Uterus (tissue), 4 donors: ENCODE results near the gene SLC51B. TPM values are rescaled to one million over a fixed set of nuclear protein-coding genes. Genes with fewer than 3 reads are reported as not detected.

Experiments
- DNase-seq, 2 donors: peaks; one replicate each; pipeline ENCODE4 v3.0.0-alpha.2; 2019 to 2020
- H3K27ac ChIP-seq, 2 donors: fragments of 200-600 bp; sonication (generic); 1 replicate in 1 of 2; 2 replicates in 1 of 2; pipeline ENCODE4 v1.5.1; 2016 to 2018
- H3K27me3 ChIP-seq, 2 donors: fragments of 200-600 bp; sonication (generic); one replicate each; pipeline ENCODE4 v1.5.1; 2018 to 2019; ENCODE audit warnings: control low read depth in 1 of 2
- H3K36me3 ChIP-seq, 2 donors: fragments of 200-600 bp; sonication (generic); one replicate each; pipeline ENCODE4 v1.5.1; 2019; ENCODE audit warnings: control low read depth in 1 of 2
- H3K4me1 ChIP-seq, 2 donors: fragments of 200-600 bp; sonication (generic); one replicate each; pipeline ENCODE4 v1.5.1; 2018 to 2019; ENCODE audit warnings: control low read depth in 1 of 2
- H3K4me3 ChIP-seq, 2 donors: fragments of 200-600 bp; sonication (generic); 1 replicate in 1 of 2; 2 replicates in 1 of 2; pipeline ENCODE4 v1.5.1; 2018 to 2019; ENCODE audit warnings: mild to moderate bottlenecking in 1 of 2
- H3K9me3 ChIP-seq, 2 donors: fragments of 200-600 bp; sonication (generic); one replicate each; pipeline ENCODE4 v1.5.1; 2019; ENCODE audit warnings: control low read depth in 1 of 2
- POLR2A ChIP-seq, 2 donors: fragments of 450-650 bp; IDR thresholded peaks; one replicate each; pipeline ENCODE4 v1.6.1; 2016; ENCODE audit warnings: antibody characterized with exemption in 2 of 2, mild to moderate bottlenecking in 1 of 2, moderate library complexity in 1 of 2
- intact Hi-C: fragments of 100-400 bp; cut with DNase I; formaldehyde crosslinking; loops from one replicate; pipeline ENCODE4 v1.15.1; 2023; ENCODE audit warnings: low total_unique reads
- total RNA-seq, 4 donors: library from RNA; depleted of rRNA in 3 of 4; stranded (reverse); fragments of >200 nt in 3 of 4; gene quantifications; one replicate each; pipeline versions ENCODE4 v1.1.0 to v1.2.4, GENCODE V29; 2014 to 2023
- TF ChIP-seq, protein P1 (sequence below), 4 experiments: fragments of 200-600 bp in 2 of 4; fragments of 450-650 bp in 2 of 4; sonication (generic) in 2 of 4; IDR thresholded peaks; one replicate each; pipeline ENCODE4 v1.5.1; 2016 to 2019; ENCODE audit warnings: antibody characterized with exemption in 4 of 4, mild to moderate bottlenecking in 2 of 4, moderate library complexity in 1 of 4
- donor health status: DM: yes; HTN: yes; CAD: no.

Gene SLC51B
- total RNA-seq, 4 donors from 2014 or later: not detected

DNA sequence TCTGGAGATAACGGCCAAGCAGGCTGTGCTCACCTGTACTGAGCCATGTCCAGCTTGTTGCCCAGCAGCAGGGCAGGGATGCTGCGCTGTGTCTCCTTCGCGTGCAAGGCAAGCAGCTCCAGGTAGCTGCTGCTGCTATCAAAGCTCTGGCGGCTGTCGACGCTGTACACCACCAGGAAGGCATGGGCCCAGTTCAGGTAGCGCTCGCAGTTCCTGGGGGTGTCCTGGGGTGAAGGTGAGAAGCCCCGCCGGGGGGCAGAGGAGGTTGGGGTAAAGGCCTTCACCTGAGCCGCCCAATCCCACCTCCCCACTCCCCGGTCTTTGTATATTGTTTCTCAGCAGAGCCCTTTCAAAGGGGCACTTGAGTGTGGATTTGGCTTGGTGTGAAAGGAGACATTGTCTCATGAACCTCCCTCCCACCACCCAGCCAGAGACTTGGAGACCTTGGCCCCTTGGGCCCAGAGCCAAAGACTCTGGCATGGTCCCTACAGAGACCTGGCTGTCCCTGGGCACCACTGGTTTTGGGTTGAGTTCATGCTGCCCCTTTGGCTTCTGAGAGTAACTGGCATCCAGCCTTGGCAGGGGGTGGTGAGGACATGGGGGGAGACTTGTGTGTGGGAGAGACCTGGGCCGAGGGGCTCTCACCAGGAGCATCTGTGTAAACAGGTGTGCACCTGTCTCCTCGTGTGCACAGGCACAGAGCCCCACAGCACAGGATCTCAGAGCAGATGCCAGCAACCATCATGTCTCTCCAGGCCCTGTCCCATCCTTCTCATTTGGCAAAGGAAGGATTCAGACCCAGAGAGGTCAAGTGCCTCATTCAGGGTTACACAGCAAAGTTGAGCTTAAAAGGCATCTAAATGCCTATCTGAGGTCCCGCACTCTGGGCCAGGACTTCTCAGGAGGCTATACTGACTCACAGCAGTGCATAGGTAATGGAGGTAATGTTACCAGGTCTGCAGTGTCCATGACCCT, 13.5 kb downstream of the SLC51B start:
- TF ChIP-seq POLR2A (IDR thresholded peaks at IDR 0.05): no peak
- TF ChIP-seq, protein P1, sequence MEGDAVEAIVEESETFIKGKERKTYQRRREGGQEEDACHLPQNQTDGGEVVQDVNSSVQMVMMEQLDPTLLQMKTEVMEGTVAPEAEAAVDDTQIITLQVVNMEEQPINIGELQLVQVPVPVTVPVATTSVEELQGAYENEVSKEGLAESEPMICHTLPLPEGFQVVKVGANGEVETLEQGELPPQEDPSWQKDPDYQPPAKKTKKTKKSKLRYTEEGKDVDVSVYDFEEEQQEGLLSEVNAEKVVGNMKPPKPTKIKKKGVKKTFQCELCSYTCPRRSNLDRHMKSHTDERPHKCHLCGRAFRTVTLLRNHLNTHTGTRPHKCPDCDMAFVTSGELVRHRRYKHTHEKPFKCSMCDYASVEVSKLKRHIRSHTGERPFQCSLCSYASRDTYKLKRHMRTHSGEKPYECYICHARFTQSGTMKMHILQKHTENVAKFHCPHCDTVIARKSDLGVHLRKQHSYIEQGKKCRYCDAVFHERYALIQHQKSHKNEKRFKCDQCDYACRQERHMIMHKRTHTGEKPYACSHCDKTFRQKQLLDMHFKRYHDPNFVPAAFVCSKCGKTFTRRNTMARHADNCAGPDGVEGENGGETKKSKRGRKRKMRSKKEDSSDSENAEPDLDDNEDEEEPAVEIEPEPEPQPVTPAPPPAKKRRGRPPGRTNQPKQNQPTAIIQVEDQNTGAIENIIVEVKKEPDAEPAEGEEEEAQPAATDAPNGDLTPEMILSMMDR (IDR thresholded peaks at IDR 0.05): no peak
- Histone ChIP-seq H3K4me3 (no peak overlapping the region), H3K36me3 (no peaks in the 10 kb centered on the region), H3K9me3 (no peaks in the 10 kb centered on the region), H3K4me1 (peaks cover 3 to 11% of the 10 kb centered on the region in 2 donors), H3K27me3 (no peaks in the 10 kb centered on the region), H3K27ac (peak overlapping the region; percentile 29 to 98)
- intact Hi-C loops: no loop called here
- no peak for DNase-seq

DNA sequence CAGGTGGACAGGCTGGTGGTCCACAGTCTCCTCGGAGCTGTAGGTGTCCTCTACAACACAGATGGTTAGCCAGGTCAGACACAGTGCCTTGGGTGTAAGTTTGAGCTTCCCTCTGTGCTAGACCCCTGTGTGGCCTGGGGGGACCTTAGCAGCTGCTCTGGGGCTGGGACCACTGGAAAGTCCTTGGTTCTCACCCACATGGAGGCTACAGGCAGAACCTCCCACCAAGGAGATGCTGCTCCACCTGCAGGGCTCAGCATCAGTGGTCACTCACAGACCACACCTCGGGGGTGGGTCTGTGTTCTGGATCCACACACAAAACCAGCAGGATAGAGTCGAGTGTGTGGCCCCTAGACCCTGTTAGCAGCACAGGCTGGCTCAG, 14.2 kb downstream of the SLC51B start:
- Histone ChIP-seq H3K4me3 (no peak overlapping the region), H3K4me1 (peaks cover 3 to 10% of the 10 kb centered on the region in 2 donors), H3K27me3 (no peaks in the 10 kb centered on the region), H3K27ac (peak overlapping the region; percentile 29 to 98), H3K9me3 (no peaks in the 10 kb centered on the region), H3K36me3 (no peaks in the 10 kb centered on the region)
- no peak for DNase-seq
- intact Hi-C loops: no loop called here
- TF ChIP-seq, protein P1 (IDR thresholded peaks at IDR 0.05): no peak
- no peak for TF ChIP-seq POLR2A (IDR thresholded peaks at IDR 0.05)

DNA sequence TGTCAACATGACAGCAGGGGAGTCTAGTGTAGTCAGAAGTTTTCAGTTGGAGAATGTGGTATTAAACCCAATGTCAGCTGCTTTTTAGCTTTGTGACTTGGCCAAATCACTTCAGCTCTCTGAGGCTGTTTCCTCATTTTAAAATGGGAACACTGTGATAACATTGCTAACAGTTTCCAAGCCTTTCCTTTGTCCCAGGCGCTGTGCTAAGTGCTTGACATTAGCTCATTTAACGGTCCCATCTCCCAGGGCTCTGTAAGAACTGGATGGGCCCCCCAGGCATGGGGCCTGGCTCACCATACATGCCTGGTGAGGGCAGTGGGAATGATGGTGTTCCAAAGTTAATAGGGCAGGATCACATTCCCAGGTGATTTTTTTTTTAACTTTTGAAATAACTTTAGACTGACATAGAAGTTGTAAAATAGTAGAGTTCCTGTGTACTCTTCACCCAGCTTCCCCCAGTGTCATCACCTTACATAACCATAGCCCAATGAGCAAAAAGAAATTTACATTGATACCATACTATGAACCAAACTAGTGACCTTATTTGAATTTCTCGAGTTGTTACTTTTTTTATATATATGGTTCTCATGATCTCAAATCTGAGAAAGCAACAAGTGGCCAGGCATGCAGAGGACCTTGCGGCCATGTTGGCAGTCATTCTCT, 14.9 kb downstream of the SLC51B start:
- no peak for DNase-seq
- peaks cover 2 to 3% of the 10 kb centered on the region in 2 donors for H3K4me1 ChIP-seq
- no peaks in the 10 kb centered on the region for H3K9me3 ChIP-seq
- intact Hi-C loops: no loop called here
- TF ChIP-seq, protein P1 (IDR thresholded peaks at IDR 0.05): no peak
- TF ChIP-seq POLR2A (IDR thresholded peaks at IDR 0.05): no peak
- peak overlapping the region; percentile 80 to 98 for H3K27ac ChIP-seq
- no peaks in the 10 kb centered on the region for H3K36me3 ChIP-seq
- H3K27me3 ChIP-seq: no peaks in the 10 kb centered on the region
- H3K4me3 ChIP-seq: no peak overlapping the region

DNA sequence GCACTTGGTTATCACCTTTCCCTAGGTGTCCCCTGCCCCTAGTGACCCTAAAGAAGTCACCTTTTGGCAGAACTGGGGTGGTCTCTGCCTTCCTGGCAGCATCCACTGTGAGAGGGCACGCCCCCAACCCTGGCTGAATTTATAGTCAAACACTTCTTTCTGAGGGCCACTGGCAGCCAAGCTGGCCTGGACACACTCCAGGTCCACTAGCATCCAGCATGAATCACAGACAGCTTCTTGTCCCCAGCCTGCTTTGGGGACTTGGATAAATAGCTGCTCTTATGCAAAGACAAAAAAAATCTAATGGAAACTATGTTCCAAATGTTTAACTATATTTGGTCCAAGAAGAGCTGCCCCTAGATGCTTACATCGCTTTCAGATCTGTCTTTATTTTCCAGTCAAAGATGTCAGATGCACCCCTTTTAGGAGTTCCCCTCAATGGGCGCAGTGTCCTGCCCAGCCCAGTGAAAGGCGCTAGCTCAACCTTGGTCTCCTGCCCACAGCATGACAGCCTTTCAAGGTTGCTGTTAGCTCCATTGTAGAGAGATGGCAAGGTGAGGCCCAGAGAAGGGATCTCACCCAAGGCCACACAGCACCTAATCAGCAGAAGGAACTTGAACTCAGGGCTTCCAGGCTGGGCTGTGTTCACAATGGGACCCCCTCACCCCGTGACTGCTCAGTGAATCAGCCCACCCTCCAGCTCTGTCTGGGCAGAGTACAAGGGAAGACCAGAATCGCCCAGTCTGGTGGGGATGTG, 15.6 kb downstream of the SLC51B start:
- TF ChIP-seq, protein P1 (IDR thresholded peaks at IDR 0.05): no peak
- no peak for TF ChIP-seq POLR2A (IDR thresholded peaks at IDR 0.05)
- peak overlapping the region; percentile 80 to 98 for H3K27ac ChIP-seq
- DNase-seq: no peak
- peaks cover 0 to 4% of the 10 kb centered on the region in 2 donors for H3K4me1 ChIP-seq
- no peak overlapping the region for H3K4me3 ChIP-seq
- H3K27me3 ChIP-seq: no peaks in the 10 kb centered on the region
- intact Hi-C loops: no loop called here
- H3K36me3 ChIP-seq: no peaks in the 10 kb centered on the region
- H3K9me3 ChIP-seq: no peaks in the 10 kb centered on the region
